NOMO-1 (cell line): ENCODE results near the gene NAGPA.
A peak's percentile ranks its signal among the peaks of the same experiment; 100 is the strongest.

Source experiments
- DNase-seq, 2 experiments: peaks; one replicate each; lab custom pipeline; 2025; ENCODE audit not compliant: unreplicated experiment in 2 of 2; lab: John Stamatoyannopoulos, UW

Gene NAGPA

DNA sequence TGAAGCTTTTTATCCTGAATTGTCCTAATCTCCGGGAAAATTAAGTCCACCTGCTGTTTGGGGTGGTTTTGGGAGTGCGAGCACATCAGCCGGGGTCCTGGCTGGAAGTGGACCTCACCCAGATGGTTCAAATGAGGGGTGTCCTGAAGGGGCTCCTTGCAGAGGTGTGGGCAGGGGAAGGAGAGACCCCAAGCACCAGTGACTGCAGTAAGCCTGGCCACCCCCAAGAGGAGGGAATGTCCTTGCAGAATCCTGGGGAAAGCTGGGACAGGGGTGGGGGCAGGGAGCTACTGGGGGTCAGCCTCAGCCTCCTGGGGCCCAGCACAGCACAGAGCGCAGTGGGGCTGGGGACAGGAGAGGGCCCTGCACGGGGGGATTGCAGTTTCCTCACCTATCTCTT is 29.4 kb downstream of the NAGPA start:
- no peak for DNase-seq

DNA sequence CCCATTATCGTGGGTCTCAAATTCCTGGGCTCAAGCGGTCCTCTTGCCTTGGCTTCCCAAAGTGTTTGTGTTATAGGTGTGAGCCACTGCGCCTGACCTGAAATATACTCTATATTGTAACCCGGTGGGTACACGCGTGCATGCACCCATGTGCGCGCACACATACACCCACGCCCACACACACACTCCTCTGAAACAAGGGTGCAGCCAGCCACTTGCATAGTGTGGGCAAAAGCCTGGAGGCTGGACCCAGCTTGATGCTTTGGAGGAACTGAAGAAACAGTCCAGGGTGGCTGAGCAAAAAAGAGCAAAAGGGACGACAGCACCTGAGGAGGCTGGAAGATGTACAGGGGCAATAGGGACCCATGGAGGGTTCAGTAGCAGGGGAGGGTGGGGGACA is 29.9 kb downstream of the NAGPA start:
- no peak for DNase-seq

DNA sequence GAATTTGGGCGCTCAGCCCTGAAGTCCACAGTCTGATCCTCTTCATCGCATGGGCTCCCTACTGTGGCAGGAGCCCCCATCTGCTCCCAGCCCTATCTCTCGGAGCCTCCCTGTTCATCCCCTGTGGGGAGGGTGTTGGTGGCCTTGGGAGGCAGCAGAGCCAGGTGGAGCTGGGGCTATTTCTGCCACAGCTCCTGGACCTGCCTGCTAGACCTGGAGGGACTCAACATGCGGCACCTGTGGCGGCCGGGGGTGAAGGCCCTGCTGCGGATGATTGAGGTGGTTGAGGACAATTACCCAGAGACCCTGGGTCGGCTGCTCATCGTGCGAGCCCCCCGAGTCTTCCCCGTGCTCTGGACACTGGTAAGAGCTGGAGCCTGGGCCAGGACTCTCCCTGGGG is 30.5 kb downstream of the NAGPA start:
- no peak for DNase-seq

DNA sequence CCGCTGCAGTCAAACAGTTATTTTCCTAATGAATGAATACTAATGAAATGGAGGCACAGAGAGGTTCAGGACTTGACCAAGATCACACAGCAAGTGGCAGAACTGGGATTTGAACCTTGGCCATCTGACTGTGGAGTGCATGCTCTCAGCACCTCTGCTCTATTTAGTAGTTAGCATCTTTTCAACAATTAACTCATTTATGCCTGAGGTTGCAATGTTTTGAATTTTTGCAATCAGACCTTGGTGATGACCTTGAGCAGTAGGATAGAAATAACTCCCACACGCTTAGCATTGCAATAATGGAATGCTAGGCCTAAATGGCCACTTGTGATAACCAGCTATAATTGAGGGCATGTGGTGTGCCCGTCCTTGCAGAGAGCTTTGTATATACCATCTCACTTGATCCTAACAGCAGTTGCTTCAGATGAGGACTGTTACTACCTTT is 31.0 kb downstream of the NAGPA start:
- DNase-seq, result no peak

DNA sequence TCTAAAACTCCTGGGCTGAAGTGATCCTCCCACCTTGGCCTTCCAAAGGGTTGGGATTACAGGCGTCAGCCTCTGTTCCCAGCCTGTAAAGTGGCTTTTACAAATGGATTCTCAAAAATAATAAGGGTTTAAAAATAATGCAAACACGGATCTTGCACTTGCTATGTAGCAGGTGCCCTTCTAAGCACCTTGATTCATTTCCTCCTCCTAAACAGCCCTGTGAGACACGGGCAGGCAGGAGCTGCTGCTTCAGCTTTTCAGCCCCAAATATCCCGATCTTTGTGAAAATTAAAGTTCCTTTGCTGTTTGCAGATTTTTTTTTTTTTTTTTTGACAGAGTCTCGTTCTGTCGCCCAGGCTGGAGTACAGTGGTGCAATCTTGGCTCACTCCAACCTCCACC is 31.7 kb downstream of the NAGPA start:
- no peak for DNase-seq

DNA sequence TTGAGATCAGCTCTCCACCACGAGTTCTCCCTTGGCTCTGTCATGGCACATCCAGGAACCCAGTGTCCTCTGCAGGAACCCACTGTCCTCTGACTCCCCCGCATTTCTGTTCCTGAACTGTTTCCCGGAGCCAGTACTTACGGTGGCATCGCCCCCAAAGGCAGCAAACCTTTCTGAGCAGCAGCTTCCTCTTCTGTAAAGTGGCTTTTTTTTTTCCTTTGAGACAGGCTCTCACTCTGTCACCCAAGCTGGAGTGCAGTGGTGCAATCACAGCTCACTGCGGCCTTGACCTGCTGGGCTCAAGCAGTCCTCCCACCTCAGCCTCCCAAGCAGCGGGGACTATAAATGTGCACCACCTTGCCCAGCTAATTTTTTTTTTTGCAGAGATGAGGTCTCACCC is 32.2 kb downstream of the NAGPA start:
- DNase-seq, result peak in 1 of 2 experiments; percentile 13

DNA sequence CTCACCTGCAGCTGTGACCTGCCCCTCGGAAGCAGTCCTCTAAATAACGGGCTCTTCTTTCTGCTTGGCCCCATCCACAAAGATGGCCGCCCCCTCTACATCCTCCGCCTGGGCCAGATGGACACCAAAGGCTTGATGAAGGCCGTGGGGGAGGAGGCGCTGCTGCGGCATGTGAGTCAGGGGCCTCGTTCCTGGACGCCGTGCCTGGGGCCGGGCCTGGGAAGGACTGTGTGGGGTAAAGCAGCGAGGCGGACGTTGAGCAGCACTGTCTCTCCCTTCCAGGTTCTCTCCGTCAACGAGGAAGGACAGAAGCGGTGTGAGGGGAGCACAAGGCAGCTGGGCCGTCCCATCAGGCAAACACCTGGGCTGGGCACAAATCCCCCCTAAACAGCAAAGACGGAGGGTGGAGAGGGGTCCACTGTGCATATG is 33.1 kb downstream of the NAGPA start:
- DNase-seq, result no peak

DNA sequence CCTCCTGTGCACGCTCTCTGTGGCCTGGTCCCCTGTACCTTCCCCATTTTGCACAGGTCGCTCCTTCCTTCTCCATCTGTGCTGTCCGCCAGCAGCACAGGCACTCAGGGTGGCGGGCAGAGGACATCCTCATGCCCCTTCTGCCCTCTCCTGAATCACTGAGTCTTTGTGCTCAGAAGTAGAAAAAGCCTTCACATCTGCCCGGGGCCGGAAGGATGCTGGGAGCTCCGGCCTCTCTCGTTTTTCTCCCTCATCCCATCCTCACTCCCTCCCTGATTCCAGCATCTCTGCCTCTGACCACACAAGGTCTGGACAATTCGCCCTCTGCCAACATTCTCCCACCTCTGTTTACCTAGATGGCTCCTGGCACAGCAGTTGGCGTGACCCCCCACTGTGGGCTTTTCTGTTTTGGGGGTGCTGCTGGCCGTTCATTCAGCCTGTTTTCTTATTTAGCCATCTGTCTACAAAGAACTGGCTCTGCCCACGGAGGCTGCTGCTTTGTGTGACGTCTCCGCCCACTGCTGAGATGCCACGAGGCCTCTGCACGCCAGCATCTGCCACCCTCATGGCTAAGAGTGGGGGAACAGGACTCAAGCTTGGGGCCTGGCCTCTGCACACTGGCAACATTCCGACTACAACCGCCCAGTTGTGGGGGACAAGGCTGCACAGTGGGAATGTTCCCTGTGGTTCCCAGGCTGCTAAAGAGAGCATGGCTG is 38.9 kb downstream of the NAGPA start:
- no peak for DNase-seq

DNA sequence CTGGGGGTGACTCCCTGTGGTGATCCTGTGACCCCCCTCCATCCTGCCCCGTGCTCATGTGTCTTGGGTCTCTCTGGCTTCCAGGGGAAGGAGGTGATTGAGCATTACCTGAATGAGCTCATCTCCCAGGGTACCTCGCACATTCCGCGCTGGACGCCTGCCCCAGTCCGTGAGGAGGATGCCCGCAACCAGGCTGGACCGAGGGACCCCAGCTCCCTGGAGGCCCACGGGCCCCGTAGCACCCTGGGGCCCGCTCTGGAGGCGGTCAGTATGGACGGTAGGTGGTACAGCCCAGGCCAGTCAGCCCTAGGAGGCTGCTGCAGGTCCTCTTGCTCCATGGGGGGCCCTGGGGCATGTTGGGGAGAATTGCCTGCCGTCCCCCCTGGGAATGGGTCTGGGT is 42.0 kb downstream of the NAGPA start:
- no peak for DNase-seq

DNA sequence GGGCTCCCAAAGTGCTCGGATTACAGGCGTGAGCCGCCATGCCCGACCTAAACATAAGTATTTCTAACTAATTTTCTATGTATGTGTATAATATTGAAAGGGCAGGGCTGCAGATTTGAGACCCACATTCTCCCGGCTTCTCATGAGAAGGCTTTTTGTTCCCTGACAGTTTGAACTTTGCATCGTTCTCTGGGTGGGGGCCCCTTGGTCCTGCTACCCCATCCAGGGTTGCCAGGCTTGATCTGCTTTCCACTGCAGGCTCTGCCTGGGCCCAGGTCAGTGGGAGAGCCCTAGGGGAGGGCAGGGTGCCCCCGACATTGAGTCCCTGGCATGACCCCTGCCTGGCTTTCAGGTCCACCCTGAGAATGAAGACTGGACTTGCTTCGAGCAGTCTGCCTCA is 43.3 kb downstream of the NAGPA start:
- no peak for DNase-seq

DNA sequence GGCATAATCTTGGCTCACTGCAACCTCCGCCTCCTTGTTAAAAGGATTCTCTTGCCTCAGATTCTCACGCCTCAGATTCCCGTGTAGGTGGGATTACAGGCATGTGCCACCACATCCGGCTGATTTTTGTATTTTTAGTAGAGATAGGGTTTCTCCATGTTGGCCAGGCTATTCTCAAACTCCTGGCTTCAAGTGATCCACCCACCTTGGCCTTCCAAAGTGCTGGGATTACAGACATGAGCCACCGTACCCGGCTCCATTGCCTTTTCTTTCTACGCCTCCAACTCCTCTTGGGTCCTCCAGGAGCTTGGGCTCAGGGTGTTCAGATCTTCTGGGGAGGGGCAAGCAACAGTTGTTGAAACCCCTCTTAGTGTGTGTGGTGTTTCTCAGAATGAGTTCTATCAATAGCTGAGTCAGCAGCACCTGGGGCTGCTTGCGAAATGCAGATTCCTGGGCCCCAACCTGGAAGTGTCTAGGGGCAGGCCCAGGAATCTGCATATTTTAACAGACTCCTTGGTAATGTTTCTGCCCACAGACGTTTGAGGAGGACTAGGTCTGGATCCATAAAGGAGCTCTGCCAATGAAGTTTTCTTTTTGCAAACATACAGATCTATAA is 44.2 kb downstream of the NAGPA start:
- DNase-seq, result no peak

DNA sequence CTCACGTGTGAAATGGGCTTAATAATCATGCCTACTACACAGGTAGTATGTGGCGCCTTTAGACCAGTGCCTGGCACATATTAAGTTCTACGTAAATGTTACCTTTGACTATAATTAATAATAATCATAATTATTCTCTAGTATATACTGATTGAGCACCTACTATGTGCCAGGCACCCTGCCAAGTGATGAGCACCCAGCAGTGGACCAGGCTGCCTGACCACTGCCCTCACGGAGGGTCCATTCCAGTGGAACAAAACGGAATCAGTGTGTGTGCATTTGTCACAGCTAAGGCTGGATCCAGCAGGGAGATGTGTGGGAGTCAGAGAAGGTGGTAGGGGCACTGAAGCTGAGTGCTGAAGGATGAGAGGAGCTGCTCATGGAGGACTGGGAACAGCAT is 45.1 kb downstream of the NAGPA start:
- DNase-seq, result no peak

DNA sequence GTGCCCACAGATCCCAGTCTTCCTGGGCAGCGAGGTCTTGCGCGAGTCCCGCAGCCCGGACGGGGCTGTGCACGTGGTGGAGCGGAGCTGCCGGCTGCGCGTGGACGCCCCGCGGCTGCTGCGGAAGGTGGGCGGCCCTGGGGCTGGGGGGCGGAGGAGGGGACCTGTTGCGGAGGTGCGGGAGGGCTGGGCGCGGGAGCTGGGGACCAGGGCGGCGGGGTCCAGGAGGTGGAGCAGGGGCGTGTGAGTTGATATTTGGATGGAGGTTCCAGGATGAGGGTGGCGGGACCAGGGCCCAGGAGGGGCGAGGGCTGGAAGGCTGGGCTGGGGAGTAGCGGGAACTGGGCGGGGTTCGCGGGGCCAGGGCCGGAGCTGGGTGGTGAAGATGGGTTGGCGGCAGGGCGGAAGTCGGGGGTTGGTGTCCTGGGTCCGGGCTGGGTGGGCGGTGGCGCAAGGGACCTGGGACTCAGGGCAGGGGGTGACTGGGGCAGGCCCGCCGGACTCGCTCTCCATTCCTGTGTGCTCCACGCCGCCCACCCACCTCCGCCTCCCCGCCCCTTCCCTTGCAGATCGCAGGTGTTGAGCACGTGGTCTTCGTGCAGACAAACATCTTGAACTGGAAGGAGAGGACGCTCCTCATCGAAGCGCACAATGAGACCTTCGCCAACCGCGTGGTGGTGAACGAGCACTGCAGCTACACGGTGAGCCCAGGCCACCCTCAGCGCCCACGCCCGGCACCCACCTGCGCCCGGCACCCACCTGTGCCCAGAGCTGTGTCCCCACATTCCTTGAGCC is 46.0 kb downstream of the NAGPA start:
- DNase-seq, result no peak

DNA sequence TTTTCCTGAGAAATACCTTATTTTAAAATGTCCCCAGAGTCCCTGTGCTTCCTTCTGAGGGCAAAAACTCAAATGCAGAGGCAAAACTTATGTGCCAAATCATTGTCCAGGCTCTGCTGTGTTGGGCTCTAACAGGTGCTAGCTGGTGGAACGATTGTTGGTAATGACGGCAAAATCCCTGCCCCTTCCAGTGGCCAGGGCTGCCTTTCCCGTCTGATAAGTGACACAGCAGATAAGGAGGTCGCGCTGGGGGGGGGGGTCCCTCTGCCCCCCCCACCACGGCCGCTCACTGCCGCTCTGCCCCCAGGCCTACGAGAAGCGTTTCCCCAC is 46.5 kb downstream of the NAGPA start:
- no peak for DNase-seq

DNA sequence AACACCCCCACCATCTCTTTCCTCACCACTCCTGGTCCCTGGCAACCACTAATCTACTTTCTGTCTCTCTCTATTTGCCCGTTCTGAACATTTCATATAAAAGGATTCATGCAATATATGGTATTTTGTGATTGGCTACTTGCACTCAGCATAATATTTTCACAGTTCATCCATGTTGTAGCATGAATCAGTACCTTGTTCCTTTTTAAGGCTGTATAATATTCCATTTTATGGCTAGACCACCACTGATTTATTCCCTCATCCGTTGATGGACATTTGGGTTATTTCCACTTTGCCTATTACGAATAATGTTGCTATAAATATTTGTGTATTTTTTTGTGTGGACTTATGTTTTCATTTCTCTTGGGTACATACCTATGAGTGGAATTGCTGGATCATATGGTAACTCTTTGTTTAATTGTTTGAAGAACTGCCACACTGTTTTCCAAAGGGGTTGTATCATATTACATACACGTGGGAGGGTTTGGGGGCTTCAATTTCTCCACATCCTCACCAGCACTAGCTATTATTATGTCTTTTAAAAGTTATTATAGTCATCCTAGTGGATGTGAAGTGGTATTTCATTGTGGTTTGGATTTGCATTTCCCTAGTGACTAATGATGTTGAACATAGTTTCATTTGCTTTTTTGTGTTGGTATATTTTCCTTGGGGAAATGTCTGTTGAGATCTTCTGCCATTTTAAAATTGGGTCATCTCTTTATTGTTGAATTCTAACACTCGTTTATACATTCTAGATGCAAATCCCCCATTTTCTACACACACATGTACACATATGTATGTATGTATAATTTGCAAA is 49.4 kb downstream of the NAGPA start:
- DNase-seq, result no peak

DNA sequence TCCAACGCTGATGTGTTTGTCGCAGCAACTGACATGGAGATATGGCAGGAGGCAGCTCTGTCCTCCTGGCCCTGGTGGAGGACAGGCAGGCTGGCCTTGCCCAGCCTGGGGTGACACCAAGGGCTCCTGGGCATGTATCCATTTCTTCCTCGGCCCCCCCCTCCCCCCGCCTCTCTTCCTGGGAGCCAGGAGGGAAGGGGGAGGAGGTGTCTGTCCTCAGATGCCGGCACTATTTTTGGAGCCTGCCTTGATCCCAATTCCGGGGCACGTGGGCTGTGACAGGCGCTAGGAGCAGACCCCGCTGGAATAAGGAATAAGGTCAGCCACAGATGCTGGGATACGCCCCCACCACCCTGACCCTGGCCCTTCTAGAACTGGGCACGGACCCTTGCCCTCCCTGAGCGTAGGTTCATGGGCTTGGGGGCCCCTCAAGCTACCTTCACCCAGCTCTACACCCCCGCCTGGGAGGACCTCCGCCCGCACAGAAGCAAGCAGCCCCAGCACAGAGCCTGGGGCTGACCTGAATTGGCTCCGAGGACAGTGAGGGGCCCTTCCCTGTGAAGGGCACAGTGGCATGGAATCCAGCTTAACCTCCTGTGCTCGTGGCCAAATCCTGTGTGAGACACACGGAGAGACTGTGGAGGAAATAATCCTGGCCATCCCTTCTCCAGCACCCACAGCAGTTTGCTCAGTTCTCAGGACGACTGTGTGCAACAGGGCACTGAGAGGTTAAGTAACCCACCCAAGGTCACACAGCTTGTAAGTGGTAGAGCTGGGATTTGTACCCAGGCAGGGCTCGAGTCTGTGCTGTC is 51.5 kb downstream of the NAGPA start:
- no peak for DNase-seq

DNA sequence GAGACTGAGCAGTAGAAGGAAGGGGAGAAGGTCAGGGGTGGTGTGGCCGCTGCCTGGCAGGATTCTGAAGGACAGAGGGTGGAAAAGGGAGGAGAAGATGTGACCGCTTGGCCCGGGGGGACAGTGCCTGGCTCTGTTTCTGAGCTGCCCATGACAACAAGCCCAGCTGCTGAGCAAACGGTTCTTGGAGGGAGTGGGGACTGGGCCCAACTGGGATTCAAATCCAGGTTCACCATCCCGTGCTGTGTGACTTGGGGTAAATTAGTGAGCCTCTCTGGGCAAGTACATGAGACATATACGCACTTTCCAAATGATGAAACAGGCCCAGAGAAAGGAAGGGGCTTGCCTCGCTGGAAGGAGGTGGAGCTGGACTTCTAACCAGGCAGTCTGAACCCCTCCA is 52.3 kb downstream of the NAGPA start:
- DNase-seq, result no peak

DNA sequence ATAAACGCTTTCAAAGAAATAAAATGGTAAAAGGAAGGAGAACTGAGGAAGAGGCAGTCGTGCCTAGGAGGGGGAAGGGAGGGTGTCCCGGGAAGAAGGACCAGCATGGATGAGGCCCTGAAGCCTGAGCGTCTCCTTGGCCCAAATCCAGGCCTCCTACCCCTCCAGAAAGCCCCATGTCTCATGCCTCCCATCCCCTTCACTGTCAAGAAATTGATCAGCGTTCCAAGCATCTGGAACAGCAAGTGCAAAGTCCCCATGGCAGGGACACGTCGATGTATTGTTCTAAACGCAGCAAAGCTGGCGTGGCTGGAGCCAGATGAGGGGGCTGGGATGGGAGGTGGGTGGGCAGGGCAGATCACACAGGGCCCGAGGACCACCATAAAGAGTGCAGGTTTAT is 53.0 kb downstream of the NAGPA start:
- DNase-seq, result no peak

DNA sequence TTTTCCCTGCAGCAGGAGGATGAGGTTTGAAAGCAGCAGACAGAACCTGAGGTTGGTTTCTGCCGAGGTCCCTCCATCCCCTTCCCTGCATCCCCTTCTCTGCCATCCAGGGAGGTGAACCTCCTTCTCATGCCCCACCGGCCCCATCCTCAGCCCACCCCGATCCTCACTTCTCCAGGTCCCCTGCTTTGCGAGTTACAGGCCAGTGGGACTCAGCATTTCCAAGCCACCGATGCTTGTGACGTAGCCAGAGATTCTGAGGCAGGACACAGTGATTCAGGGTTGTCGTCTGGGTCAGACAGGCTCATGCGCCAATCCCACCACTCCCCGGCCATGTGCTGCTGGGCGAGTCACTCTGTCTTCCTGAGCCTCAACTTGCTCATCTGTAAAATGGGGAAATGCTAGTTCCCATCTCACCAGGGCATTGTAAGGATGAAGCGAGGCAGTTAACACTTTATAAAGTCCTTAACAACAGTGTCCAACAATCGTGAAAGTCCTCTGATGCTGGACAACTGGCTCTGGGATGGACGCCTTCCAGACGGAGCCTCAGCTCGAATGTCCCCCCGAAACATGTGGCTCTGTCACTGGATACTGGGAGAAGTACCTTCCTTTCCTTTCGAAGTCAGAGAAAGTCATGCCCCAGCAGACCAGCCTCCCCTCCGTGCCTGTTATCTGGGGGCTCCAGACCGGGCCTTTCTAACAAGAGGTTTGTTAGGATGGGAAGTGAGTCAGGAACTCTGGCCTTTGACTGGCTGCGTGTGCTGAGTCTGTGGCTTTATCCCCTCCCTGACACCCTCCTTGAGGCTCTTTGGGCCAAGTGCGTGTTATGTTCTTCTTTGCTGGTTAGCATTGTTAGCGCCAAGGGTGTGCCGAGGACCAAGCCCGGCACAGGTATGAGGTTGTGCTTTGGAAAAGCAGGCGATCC is 53.7 kb downstream of the NAGPA start:
- DNase-seq, result no peak
